ENCODE measurements around the gene TEAD4.

DNA sequence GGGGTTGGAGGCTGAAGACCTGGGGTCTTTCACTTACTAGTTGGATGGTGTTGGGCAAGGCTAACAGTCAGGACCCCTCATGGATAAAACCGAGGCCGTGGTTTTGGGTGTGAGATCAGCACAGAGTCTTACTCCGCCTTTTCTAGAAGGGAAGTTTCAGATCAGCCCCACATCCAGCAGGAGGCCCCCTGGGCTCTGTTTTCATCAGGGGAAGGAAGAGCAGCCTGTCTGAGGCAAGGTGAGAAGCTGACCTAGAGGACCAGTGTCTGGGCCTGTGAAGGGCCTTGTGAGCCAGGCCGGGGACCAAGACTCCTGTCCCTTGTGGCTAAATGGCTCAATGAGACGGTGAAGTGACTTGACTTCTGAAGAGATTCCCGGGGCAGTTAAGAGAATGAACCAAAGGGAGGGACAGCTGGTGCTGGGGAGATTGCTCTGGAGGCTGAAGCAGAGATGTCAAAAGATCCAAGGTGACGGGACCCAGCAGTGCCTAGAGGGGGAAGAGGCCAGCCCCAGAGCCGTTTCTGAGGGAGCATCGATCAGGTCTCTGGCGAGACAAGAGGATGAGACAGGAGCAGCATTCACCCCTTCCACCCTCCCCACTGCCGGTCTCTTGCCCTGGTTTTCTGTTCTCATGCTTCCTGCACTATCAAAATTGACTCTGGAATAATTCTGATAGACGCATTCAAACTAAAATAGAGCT lies 77.9 kb downstream of the TEAD4 start:
- TF ChIP-seq, protein P1, sequence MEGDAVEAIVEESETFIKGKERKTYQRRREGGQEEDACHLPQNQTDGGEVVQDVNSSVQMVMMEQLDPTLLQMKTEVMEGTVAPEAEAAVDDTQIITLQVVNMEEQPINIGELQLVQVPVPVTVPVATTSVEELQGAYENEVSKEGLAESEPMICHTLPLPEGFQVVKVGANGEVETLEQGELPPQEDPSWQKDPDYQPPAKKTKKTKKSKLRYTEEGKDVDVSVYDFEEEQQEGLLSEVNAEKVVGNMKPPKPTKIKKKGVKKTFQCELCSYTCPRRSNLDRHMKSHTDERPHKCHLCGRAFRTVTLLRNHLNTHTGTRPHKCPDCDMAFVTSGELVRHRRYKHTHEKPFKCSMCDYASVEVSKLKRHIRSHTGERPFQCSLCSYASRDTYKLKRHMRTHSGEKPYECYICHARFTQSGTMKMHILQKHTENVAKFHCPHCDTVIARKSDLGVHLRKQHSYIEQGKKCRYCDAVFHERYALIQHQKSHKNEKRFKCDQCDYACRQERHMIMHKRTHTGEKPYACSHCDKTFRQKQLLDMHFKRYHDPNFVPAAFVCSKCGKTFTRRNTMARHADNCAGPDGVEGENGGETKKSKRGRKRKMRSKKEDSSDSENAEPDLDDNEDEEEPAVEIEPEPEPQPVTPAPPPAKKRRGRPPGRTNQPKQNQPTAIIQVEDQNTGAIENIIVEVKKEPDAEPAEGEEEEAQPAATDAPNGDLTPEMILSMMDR (IDR thresholded peaks at IDR 0.05; ENCODE audit: borderline replicate concordance, extremely low read depth, low read length, poor library complexity, severe bottlenecking): no peak
- TF ChIP-seq EZH2 (IDR thresholded peaks at IDR 0.05; ENCODE audit: borderline replicate concordance, low read depth, low read length, severe bottlenecking): no peak
